Upper lobe of left lung (tissue), 6 donors: ENCODE data around the gene MYO1F. TPM values are rescaled to one million over a fixed set of nuclear protein-coding genes. Genes with fewer than 3 reads are reported as not detected.

ENCODE experiments used
- ATAC-seq, 2 donors: fragments of 200-7000 bp; cut with Tn5 transposase; one replicate each; pipeline ENCODE4 v1.9.1; 2022; ENCODE audit warnings: mild to moderate bottlenecking in 2 of 2, moderate library complexity in 2 of 2; ENCODE audit not compliant: low FRiP score in 2 of 2
- DNase-seq, 2 donors: peaks; one replicate each; pipeline ENCODE4 v3.0.0-alpha.2; 2019 to 2020
- H3K27ac ChIP-seq, 4 donors: fragments of 200-600 bp; sonication (generic); one replicate each; pipeline ENCODE4 v1.5.1; 2016 to 2019
- H3K27me3 ChIP-seq, 4 donors: fragments of 200-600 bp; sonication (generic); one replicate each; pipeline ENCODE4 v1.5.1; 2017 to 2019
- H3K36me3 ChIP-seq, 4 donors: fragments of 200-600 bp; sonication (generic); one replicate each; pipeline ENCODE4 v1.5.1; 2016 to 2019
- H3K4me1 ChIP-seq, 4 donors: fragments of 200-600 bp; sonication (generic); one replicate each; pipeline ENCODE4 v1.5.1; 2018 to 2019
- H3K4me3 ChIP-seq, 4 donors: fragments of 200-600 bp; sonication (generic); one replicate each; pipeline ENCODE4 v1.5.1; 2017 to 2019; ENCODE audit warnings: mild to moderate bottlenecking in 2 of 4, moderate library complexity in 1 of 4
- H3K9me3 ChIP-seq, 4 donors: fragments of 200-600 bp; sonication (generic); one replicate each; pipeline ENCODE4 v1.5.1; 2018 to 2019
- EP300 ChIP-seq, 4 donors: sonication (generic); formaldehyde crosslinking; IDR thresholded peaks; one replicate each; pipeline ENCODE4 v1.5.1; 2017; ENCODE audit warnings: antibody characterized with exemption in 4 of 4, control low read depth in 2 of 4
- POLR2A ChIP-seq, 4 donors: fragments of 450-650 bp; IDR thresholded peaks; one replicate each; pipeline ENCODE4 v1.5.1; 2016 to 2017; ENCODE audit warnings: antibody characterized with exemption in 4 of 4, mild to moderate bottlenecking in 2 of 4
- POLR2AphosphoS5 ChIP-seq, 2 donors: sonication (generic); formaldehyde crosslinking; IDR thresholded peaks; one replicate each; pipeline ENCODE4 v1.5.1; 2017; ENCODE audit warnings: antibody characterized with exemption in 2 of 2
- WGBS, 2 donors: methylation state at CpG; one replicate each; pipeline ENCODE4 v1.1.5; 2017 to 2018; 5-methylcytosine and 5-hydroxymethylcytosine counted together
- total RNA-seq, 6 donors: library from RNA; depleted of rRNA in 4 of 6; stranded (reverse); fragments of >200 nt in 4 of 6; gene quantifications; one replicate each; pipeline versions ENCODE4 v1.1.0 to v1.2.1, GENCODE V29; 2016 to 2021
- TF ChIP-seq, protein P1 (sequence below), 6 experiments: fragments of 450-650 bp in 4 of 6; fragments of 200-600 bp in 2 of 6; sonication (generic) in 2 of 6; IDR thresholded peaks; one replicate each; pipeline ENCODE4 v1.5.1; 2016 to 2019; ENCODE audit warnings: antibody characterized with exemption in 6 of 6
- donor health status: DM: no; HTN: no; CAD: no; lungs with moderate emphysema.
- donor health status: DM: no; HTN: yes; CAD: no; lungs with severe emphysema.

Gene MYO1F
- total RNA-seq, 6 donors from 2014 or later: 47.3 to 246 (median 127) TPM

DNA sequence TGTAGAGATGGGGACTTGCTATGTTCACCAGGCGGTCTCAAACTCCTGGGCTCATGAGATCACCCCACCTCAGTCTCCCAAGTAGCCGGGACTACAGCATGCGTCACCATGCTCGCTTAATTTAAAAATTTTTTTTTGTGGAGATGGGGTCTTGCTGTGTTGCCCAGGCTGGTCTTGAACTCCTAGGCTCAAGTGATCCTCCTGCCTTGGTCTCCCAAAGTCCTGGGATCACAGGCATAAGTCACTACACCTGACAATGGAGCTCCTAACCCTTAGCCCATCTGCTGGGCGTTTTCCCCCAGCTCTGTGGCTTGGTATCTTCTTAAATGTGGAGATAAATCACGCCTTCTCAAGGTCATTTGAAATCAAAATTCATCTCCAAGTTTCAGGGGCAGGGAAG, 39.6 kb upstream of the MYO1F start:
- 68 to 85% methylated on average over 6 of the region's 6 CpGs for whole genome bisulfite sequencing, 2 donors
- Histone ChIP-seq H3K27ac (no peak overlapping the region), H3K36me3 (no peaks in the 10 kb centered on the region), H3K4me1 (peaks cover 0 to 4% (median 0%) of the 10 kb centered on the region in 4 donors), H3K27me3 (no peaks in the 10 kb centered on the region), H3K9me3 (no peaks in the 10 kb centered on the region), H3K4me3 (no peak overlapping the region)
- no peak for DNase-seq
- no peak for ATAC-seq
- TF ChIP-seq POLR2A (IDR thresholded peaks at IDR 0.05): no peak
- TF ChIP-seq EP300 (IDR thresholded peaks at IDR 0.05): no peak
- TF ChIP-seq, protein P1, sequence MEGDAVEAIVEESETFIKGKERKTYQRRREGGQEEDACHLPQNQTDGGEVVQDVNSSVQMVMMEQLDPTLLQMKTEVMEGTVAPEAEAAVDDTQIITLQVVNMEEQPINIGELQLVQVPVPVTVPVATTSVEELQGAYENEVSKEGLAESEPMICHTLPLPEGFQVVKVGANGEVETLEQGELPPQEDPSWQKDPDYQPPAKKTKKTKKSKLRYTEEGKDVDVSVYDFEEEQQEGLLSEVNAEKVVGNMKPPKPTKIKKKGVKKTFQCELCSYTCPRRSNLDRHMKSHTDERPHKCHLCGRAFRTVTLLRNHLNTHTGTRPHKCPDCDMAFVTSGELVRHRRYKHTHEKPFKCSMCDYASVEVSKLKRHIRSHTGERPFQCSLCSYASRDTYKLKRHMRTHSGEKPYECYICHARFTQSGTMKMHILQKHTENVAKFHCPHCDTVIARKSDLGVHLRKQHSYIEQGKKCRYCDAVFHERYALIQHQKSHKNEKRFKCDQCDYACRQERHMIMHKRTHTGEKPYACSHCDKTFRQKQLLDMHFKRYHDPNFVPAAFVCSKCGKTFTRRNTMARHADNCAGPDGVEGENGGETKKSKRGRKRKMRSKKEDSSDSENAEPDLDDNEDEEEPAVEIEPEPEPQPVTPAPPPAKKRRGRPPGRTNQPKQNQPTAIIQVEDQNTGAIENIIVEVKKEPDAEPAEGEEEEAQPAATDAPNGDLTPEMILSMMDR (IDR thresholded peaks at IDR 0.05): no peak
- no peak for TF ChIP-seq POLR2AphosphoS5 (IDR thresholded peaks at IDR 0.05)

DNA sequence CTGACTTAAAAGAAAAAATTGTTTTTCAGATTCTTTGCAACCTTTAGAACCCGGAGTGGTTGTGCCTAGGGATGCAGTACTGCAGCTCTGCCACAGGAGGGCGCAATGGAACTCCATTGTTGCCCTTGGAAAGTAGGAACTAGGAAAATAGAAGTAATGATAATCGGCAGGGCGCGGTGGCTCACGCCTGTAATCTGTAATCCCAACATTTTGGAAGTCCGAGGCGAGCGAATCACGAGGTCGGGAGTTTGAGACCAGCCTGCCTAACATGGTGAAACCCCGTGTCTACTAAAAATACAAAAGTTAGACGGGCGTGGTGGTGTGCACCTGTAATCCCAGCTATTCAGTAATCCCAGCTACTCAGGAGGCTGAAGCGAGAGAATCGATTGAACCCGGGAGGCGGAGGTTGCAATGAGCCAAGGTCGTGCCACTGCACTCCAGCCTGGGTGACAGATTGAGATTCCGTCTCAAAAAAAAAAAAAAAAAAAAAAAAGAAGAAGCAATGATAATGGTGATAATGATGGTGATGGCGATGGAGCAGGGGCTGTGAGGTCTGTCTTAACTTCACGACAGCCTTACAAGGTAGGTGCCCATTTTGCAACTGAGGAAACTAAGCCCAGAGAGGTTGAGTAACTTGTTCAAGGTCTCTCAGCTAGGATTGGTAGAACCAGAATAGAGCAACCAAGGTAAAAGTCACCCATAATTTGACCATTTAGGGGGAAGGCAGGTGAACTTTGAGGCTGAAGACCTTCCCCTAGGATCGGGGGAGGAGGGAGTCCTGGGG, 38.8 kb upstream of the MYO1F start:
- H3K36me3 ChIP-seq: no peaks in the 10 kb centered on the region
- WGBS, 2 donors: 30 to 36% methylated on average over 22 to 23 of the region's 23 CpGs
- H3K4me3 ChIP-seq: no peak overlapping the region
- H3K9me3 ChIP-seq: no peaks in the 10 kb centered on the region
- ATAC-seq (peak; percentile 67 to 76), DNase-seq (peak in 1 of 2 donors; percentile 75)
- H3K4me1 ChIP-seq: peaks cover 0 to 11% (median 5%) of the 10 kb centered on the region in 4 donors
- TF ChIP-seq EP300 (IDR thresholded peaks at IDR 0.05) (no peak), POLR2AphosphoS5 (IDR thresholded peaks at IDR 0.05) (no peak), POLR2A (IDR thresholded peaks at IDR 0.05) (no peak)
- TF ChIP-seq, protein P1 (IDR thresholded peaks at IDR 0.05): peak; percentile 67 to 92 (median 76)
- no peaks in the 10 kb centered on the region for H3K27me3 ChIP-seq
- H3K27ac ChIP-seq: no peak overlapping the region

DNA sequence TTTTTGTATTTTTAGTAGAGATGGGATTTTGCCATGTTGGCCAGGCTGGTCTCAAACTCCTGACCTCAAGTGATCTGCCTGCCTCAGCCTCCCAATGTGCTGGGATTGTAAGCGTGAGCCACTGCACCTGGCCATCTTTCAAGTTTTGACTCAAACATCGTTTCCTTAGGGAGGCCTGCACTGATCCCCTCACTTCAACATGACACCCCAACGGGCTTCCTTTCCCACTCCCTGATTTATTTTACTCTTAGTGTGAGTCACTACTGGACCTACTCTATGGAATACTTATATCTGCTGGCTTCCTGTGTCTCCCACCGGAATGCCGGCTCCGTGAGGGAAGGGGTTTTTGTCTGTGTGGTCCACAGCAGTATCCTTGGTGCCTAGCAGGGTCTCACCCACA, 37.8 kb upstream of the MYO1F start:
- H3K27ac ChIP-seq: no peak overlapping the region
- TF ChIP-seq, protein P1 (IDR thresholded peaks at IDR 0.05): no peak
- TF ChIP-seq EP300 (IDR thresholded peaks at IDR 0.05): no peak
- no peak for TF ChIP-seq POLR2A (IDR thresholded peaks at IDR 0.05)
- TF ChIP-seq POLR2AphosphoS5 (IDR thresholded peaks at IDR 0.05): no peak
- H3K27me3 ChIP-seq: no peaks in the 10 kb centered on the region
- DNase-seq: no peak
- H3K4me3 ChIP-seq: no peak overlapping the region
- 24 to 31% methylated on average over 6 of the region's 6 CpGs for WGBS, 2 donors
- no peaks in the 10 kb centered on the region for H3K36me3 ChIP-seq
- no peaks in the 10 kb centered on the region for H3K9me3 ChIP-seq
- peaks cover 4 to 20% (median 8%) of the 10 kb centered on the region in 4 donors for H3K4me1 ChIP-seq
- ATAC-seq: no peak

DNA sequence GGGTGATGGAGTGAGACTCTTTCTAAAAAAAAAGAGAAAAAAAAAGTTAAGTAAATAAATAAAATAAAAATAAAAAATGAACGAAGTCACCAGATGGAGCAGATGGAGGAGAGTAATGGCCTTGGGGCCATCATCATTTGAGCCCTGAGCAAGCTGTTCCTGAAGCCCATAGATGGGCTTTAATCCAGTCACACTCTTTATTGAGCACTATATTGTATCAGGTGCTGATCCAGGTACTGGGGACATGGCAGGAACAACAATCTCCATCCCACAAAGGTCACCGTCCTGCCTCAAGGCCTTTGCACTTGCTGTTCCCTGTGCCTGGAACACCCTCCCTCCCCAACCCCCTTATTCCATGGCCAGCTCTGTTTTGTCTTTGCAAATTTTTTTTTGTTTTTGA, 37.2 kb upstream of the MYO1F start:
- H3K36me3 ChIP-seq: no peaks in the 10 kb centered on the region
- peaks cover 0 to 1% (median 0%) of the 10 kb centered on the region in 4 donors for H3K27me3 ChIP-seq
- no peak for ATAC-seq
- TF ChIP-seq POLR2AphosphoS5 (IDR thresholded peaks at IDR 0.05) (no peak), EP300 (IDR thresholded peaks at IDR 0.05) (no peak), POLR2A (IDR thresholded peaks at IDR 0.05) (no peak)
- TF ChIP-seq, protein P1 (IDR thresholded peaks at IDR 0.05): no peak
- H3K9me3 ChIP-seq: no peaks in the 10 kb centered on the region
- no peak overlapping the region for H3K27ac ChIP-seq
- 84 to 91% methylated on average over 2 of the region's 2 CpGs for WGBS, 2 donors
- peaks cover 9 to 25% (median 11%) of the 10 kb centered on the region in 4 donors for H3K4me1 ChIP-seq
- no peak for DNase-seq
- H3K4me3 ChIP-seq: no peak overlapping the region

DNA sequence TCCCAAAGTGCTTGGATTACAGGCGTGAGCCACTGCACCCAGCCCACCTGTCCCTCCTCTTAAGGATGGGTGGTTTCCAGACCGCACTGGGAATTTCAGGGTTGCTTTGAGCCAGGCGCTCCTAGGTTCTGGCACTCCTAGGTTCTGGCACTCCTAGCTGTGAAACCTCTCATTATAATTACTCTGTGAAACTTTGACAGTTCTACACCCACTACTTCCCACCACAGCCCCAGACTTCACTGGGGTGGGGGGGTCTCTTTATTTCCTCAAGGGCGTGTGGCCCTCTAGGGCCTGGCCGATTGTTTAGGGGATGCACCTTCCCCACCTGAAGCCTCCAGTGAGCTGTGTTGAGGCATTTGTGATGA, 35.5 kb upstream of the MYO1F start:
- Histone ChIP-seq H3K4me3 (no peak overlapping the region), H3K27ac (no peak overlapping the region), H3K9me3 (no peaks in the 10 kb centered on the region), H3K4me1 (peaks cover 19 to 41% (median 20%) of the 10 kb centered on the region in 4 donors), H3K27me3 (peaks cover 0 to 4% (median 1%) of the 10 kb centered on the region in 4 donors), H3K36me3 (no peaks in the 10 kb centered on the region)
- TF ChIP-seq POLR2A (IDR thresholded peaks at IDR 0.05): no peak
- TF ChIP-seq, protein P1 (IDR thresholded peaks at IDR 0.05): no peak
- TF ChIP-seq EP300 (IDR thresholded peaks at IDR 0.05): no peak
- no peak for TF ChIP-seq POLR2AphosphoS5 (IDR thresholded peaks at IDR 0.05)
- ATAC-seq (no peak), DNase-seq (no peak)
- WGBS, 2 donors: 53 to 63% methylated on average over 4 to 5 of the region's 5 CpGs
